Breast epithelium (tissue), 3 donors: ENCODE data around the gene SLAIN2.

Source experiments
- CTCF ChIP-seq, 3 donors: fragments of 450-650 bp; IDR thresholded peaks; one replicate each; pipeline ENCODE4 v1.5.1; 2016 to 2017; ENCODE audit warnings: antibody characterized with exemption in 3 of 3, mild to moderate bottlenecking in 3 of 3, moderate library complexity in 3 of 3
- POLR2A ChIP-seq: fragments of 450-650 bp; IDR thresholded peaks from one replicate; pipeline ENCODE4 v1.6.1; 2016; ENCODE audit warnings: antibody characterized with exemption, mild to moderate bottlenecking, moderate library complexity

- TF ChIP-seq CTCF (IDR thresholded peaks at IDR 0.05) (no peak), POLR2A (no peak)
Observed at GRCh38 chr4:48352793-48353192, 11.5 kb downstream of the SLAIN2 start.
